GM20000 (cell line): ENCODE measurements around the gene BRSK2.

Experiments
- DNase-seq: peaks from one replicate; pipeline ENCODE4 v3.0.0; 2012; ENCODE audit warnings: low spot score
- CTCF ChIP-seq: IDR thresholded peaks from 2 replicates; pipeline ENCODE4 v1.5.1; 2012; ENCODE audit warnings: mild to moderate bottlenecking, control low read depth; ENCODE audit errors: extremely low read depth, missing control alignments

Gene BRSK2

GRCh38 chr11:1450949-1451710 lies 61.4 kb downstream of the BRSK2 start:
- TF ChIP-seq CTCF = no peak
- no peak for DNase-seq

DNA sequence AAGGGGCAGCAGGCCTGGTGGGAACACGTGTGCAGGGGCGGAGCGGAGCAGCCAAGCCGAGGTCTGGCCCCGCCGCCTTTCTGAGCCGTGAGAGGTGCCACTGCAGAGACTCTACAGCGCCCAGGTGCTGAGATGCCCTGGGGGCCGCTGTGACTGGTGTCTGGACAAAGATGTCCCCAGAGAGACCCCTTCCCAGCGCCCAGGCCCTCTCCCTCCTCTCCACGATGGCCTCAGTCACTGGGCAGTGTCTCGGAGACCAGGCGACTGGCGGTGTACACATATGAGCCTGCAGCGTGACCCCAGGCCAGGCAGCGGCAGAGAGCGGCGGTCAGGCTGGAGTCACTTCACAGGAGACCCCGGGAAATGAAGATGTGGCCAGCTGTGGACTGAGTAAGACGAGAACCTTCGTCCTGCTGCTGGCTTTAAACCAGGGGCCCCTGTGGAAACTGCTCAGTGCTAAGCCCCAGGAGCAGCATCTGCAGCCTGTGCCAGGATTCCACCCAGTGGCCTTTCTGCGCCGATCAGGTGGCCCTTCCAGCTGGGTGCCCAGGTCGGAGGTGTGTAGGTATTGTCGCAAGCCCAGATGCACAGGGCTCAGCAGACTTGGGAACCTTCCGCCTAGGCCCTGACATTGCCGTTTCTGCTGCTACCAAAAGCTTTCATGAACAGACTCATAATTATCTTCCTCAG lies 62.2 kb downstream of the BRSK2 start:
- DNase-seq = no peak
- TF ChIP-seq CTCF = no peak

GRCh38 chr11:1452744-1453143 lies 63.0 kb downstream of the BRSK2 start:
- DNase-seq = no peak
- TF ChIP-seq CTCF = no peak

GRCh38 chr11:1453611-1454034 lies 63.9 kb downstream of the BRSK2 start:
- peak; percentile 42 for TF ChIP-seq CTCF
- DNase-seq = peak; percentile 91

GRCh38 chr11:1454576-1454975 lies 64.8 kb downstream of the BRSK2 start:
- DNase-seq = no peak
- TF ChIP-seq CTCF = no peak

DNA sequence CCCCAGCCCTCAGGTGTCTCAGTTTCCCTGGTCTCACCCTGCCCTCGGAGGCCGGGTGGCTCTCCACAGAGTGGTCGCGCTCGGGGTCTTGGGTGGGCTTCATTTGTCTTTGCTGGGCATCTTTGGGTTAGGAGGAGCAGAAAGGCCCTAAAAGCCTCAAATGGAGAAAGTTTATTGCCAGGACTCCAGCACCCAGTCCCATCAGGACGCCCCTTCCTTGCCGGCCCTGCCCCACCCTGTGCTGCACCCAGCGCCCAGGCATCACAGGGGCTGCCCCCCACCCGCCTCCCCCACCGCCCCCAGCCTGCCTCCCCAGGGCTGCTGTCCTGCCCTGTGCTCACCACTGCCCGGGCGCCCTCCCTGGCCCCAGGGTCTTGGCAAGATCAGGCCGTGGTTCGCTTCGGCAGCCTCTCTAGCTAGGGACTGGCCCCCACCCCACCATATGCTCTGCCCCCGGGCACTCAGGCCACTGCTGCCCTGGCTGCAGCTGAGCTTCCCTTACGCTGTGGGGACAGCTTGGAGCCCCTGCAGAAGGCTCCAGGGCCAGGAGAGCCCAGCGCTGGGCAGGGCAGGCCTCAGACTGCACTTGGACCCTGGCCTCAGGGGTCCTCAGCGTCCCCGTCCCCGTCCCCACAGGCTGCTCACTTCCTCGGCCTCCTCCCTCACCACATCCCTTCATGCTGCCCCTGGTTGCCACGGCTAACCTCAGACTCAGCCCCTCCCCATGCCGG lies 65.5 kb downstream of the BRSK2 start:
- DNase-seq = no peak
- no peak for TF ChIP-seq CTCF

DNA sequence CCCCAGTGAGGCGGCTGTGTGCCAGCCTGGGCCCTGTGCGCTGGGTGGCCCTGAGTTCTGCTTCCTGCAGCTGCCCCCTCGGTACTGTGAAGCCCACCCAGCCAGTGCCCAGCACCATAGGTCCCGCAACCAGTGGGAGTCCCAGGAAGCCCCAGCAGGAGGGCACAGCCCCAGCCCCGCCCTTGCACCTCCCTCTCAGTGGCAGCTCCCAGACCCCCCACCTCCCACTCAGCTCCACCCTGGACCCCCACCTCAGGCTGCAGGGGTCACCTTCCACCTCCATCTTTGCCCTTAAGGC lies 66.0 kb downstream of the BRSK2 start:
- no peak for DNase-seq
- TF ChIP-seq CTCF = no peak
